IMR-90 (cell line): ENCODE data around the gene MYBPHL. TPM values are rescaled to one million over a fixed set of nuclear protein-coding genes. Genes with fewer than 3 reads are reported as not detected.

Experiments
- ATAC-seq: fragments of 200-7000 bp; cut with Tn5 transposase; 2 replicates; pipeline ENCODE4 v1.9.1; 2020; ENCODE audit warnings: low read depth, mild to moderate bottlenecking, moderate library complexity
- BruUV-seq: library from RNA; stranded (reverse); fragments of 400-500 nt; replicated peaks from 2 replicates; lab custom pipeline; 2021; lab: Mats Ljungman, UMichigan
- CTCF ChIA-PET: fragments of 300-600 bp; formaldehyde crosslinking; extraction: SDS; loops from one replicate; lab custom pipeline; 2021; ENCODE audit warnings: antibody characterized with exemption; lab: Yijun Ruan, JAX
- POLR2A ChIA-PET: fragments of 300-600 bp; sonication (Branson Sonifier 250); formaldehyde crosslinking; loops from one replicate; lab custom pipeline; 2022; ENCODE audit warnings: antibody characterized with exemption; ENCODE audit not compliant: unreplicated experiment; lab: Charles Lee
- DNase-seq: peaks from one replicate; pipeline ENCODE4 v3.0.0; 2013
- H2AFZ ChIP-seq: replicated peaks from 2 replicates; pipeline ENCODE3; 2013; ENCODE audit warnings: low read length, mild to moderate bottlenecking; ENCODE audit not compliant: poor library complexity
- H2AK5ac ChIP-seq: 2 replicates; pipeline ENCODE4 v1.6.1; 2013; ENCODE audit warnings: low read depth, low read length, inconsistent platforms
- H2AK9ac ChIP-seq: replicated peaks from 2 replicates; pipeline ENCODE3; 2013; ENCODE audit warnings: mild to moderate bottlenecking, low read depth, low read length, moderate library complexity; ENCODE audit not compliant: poor library complexity
- H2BK120ac ChIP-seq: 2 replicates; pipeline ENCODE4 v1.6.1; 2013; ENCODE audit warnings: low read depth, low read length, inconsistent platforms
- H2BK15ac ChIP-seq: 3 replicates; pipeline ENCODE4 v1.6.1; 2013; ENCODE audit warnings: low read depth, low read length, inconsistent platforms
- H2BK20ac ChIP-seq: 2 replicates; pipeline ENCODE4 v1.6.1; 2013; ENCODE audit warnings: low read depth, mild to moderate bottlenecking, inconsistent platforms, low read length, moderate library complexity
- H2BK5ac ChIP-seq: 2 replicates; pipeline ENCODE4 v1.6.1; 2013; ENCODE audit warnings: mild to moderate bottlenecking, low read depth, low read length, inconsistent platforms; ENCODE audit not compliant: poor library complexity, severe bottlenecking
- H3K14ac ChIP-seq: replicated peaks from 2 replicates; pipeline ENCODE4 v1.6.1; 2013; ENCODE audit warnings: low read depth, low read length, inconsistent platforms
- H3K18ac ChIP-seq: 2 replicates; pipeline ENCODE4 v1.6.1; 2013; ENCODE audit warnings: low read depth, low read length, control low read depth
- H3K23ac ChIP-seq: 2 replicates; pipeline ENCODE4 v1.6.1; 2013; ENCODE audit warnings: low read depth, low read length, inconsistent platforms
- H3K27ac ChIP-seq: 2 replicates; pipeline ENCODE4 v1.5.1; 2013; ENCODE audit warnings: mild to moderate bottlenecking, control low read depth, low read length; ENCODE audit not compliant: insufficient read depth
- H3K27me3 ChIP-seq: 2 replicates; pipeline ENCODE4 v1.6.1; 2013; ENCODE audit warnings: low read length; ENCODE audit not compliant: control insufficient read depth, insufficient read depth
- H3K36me3 ChIP-seq: 2 replicates; pipeline ENCODE4 v1.6.1; 2013; ENCODE audit warnings: low read length, mixed read lengths; ENCODE audit not compliant: control insufficient read depth, insufficient read depth
- H3K4ac ChIP-seq: 2 replicates; pipeline ENCODE4 v1.6.1; 2013; ENCODE audit warnings: low read depth, low read length, inconsistent platforms
- H3K4me1 ChIP-seq: 2 replicates; pipeline ENCODE4 v1.6.1; 2013; ENCODE audit warnings: low read length, mixed read lengths; ENCODE audit not compliant: control insufficient read depth, insufficient read depth
- H3K4me2 ChIP-seq: 2 replicates; pipeline ENCODE4 v1.6.1; 2013; ENCODE audit warnings: low read depth, mild to moderate bottlenecking, control low read depth, low read length, moderate library complexity
- H3K4me3 ChIP-seq: 2 replicates; pipeline ENCODE4 v1.5.1; 2013; ENCODE audit warnings: low read depth, mild to moderate bottlenecking, control low read depth, low read length, moderate library complexity; ENCODE audit not compliant: insufficient read depth
- H3K56ac ChIP-seq: 2 replicates; pipeline ENCODE4 v1.6.1; 2013; ENCODE audit warnings: low read length, inconsistent platforms; ENCODE audit not compliant: insufficient read depth; ENCODE audit errors: extremely low read depth
- H3K79me1 ChIP-seq, 2 experiments: 2 replicates each; pipeline ENCODE4 v1.6.1; 2013; ENCODE audit warnings: low read length in 2 of 2, inconsistent platforms in 1 of 2, low read depth in 1 of 2
- H3K9ac ChIP-seq: 2 replicates; pipeline ENCODE4 v1.6.1; 2013; ENCODE audit warnings: low read depth, low read length, control low read depth
- H3K9me1 ChIP-seq: 2 replicates; pipeline ENCODE4 v1.6.1; 2013; ENCODE audit warnings: low read length, inconsistent platforms; ENCODE audit not compliant: insufficient read depth
- H3K9me3 ChIP-seq: 2 replicates; pipeline ENCODE4 v1.6.1; 2013; ENCODE audit warnings: low read length; ENCODE audit not compliant: control insufficient read depth, insufficient read depth
- H4K20me1 ChIP-seq: 2 replicates; pipeline ENCODE4 v1.6.1; 2013; ENCODE audit warnings: low read length, inconsistent platforms; ENCODE audit not compliant: insufficient read depth
- H4K5ac ChIP-seq: 2 replicates; pipeline ENCODE4 v1.6.1; 2013; ENCODE audit warnings: mild to moderate bottlenecking, low read depth, low read length, control low read depth
- H4K8ac ChIP-seq, 2 experiments: 2 replicates each; pipeline ENCODE4 v1.6.1; 2013; ENCODE audit warnings: low read depth in 2 of 2, low read length in 2 of 2, control low read depth in 1 of 2, inconsistent platforms in 1 of 2
- H4K91ac ChIP-seq: 2 replicates; pipeline ENCODE4 v1.6.1; 2013; ENCODE audit warnings: low read depth, low read length, inconsistent platforms; ENCODE audit not compliant: insufficient read depth
- CEBPB ChIP-seq: IDR thresholded peaks from 2 replicates; pipeline ENCODE4 v1.6.1; 2012; ENCODE audit warnings: low read depth, low read length, improper control_type of control experiment
- MAZ ChIP-seq: IDR thresholded peaks from 2 replicates; pipeline ENCODE4 v1.6.1; 2012; ENCODE audit warnings: low read depth, mild to moderate bottlenecking, low read length, improper control_type of control experiment, moderate library complexity, borderline replicate concordance
- WGBS, 2 experiments: methylation state at CpG; one replicate each; pipeline versions ENCODE4 v1.1.5 to v1.1.7; 2013; ENCODE audit warnings: missing lambda C conversion rate in 2 of 2; ENCODE audit not compliant: insufficient read length in 1 of 2; ENCODE audit errors: extremely low coverage in 2 of 2; 5-methylcytosine and 5-hydroxymethylcytosine counted together
- dilution Hi-C: fragments of 300-500 bp; cut with HindIII; formaldehyde crosslinking; loops from one replicate; pipeline ENCODE4 v1.14.3; 2018; ENCODE audit warnings: low sequenced_read_pairs; ENCODE audit not compliant: unreplicated experiment
- in situ Hi-C: fragments of 300-500 bp; cut with MboI; formaldehyde crosslinking; loops from 3 replicates; pipeline ENCODE4 v1.14.3; 2019; ENCODE audit warnings: low sequenced_read_pairs, inconsistent platforms, mixed read lengths
- intact Hi-C: fragments of 100-400 bp; cut with micrococcal nuclease; formaldehyde crosslinking; loops from 2 replicates; pipeline ENCODE4 v1.10.0; 2022
- polyA plus RNA-seq, 3 experiments: library from polyadenylated mRNA; depleted of rRNA; stranded (reverse); fragments of >200 nt; gene quantifications; 2 replicates each; pipeline ENCODE4 v1.2.3, GENCODE V29; 2012; ENCODE audit warnings: low replicate concordance in 1 of 3
- total RNA-seq: library from RNA; depleted of rRNA; stranded (reverse); fragments of >200 nt; gene quantifications from 2 replicates; pipeline ENCODE4 v1.2.3, GENCODE V29; 2012

MYBPHL gene
- total and polyA plus RNA-seq, 2 of the 4 experiments (the other 2 are of a cell fraction) = 0.07 TPM; not detected in 1

DNA sequence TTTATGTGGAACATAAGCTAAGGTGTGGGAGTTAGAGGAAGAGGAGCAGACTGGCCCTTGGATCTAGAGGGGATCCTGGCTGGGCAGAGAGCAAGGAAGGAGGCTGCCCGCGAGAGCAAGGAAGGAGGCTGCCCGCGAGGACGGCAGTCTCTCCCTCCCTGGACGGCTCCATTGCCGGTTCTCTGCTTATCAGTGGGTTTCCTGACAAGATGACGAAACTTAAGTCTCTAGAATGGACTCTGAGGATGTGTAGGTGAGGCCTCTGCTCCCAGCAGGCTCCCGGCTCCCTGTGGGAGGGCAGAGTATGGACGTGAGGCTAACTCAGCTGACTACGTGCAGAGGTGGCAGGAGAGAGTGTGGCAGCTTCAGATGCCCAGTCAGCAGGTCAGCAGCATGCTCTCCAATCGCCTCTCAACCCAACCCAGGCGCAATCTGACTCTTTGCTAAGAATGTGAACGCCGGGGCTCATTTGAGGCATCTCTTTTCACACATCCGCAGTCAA is 6.1 kb downstream of the MYBPHL start:
- Histone ChIP-seq H3K4me2 (no peak overlapping the region), H4K91ac (peak overlapping the region; percentile 97)

More for the DNA sequence above, 6.1 kb downstream of the MYBPHL start:
- H2AK9ac ChIP-seq = peak overlapping the region; percentile 52
- peak overlapping the region; percentile 97 for H2BK120ac ChIP-seq
- dilution Hi-C loops (no loop called here), intact Hi-C loops (no loop called here), in situ Hi-C loops (no loop called here)
- ChIA-PET CTCF (no interaction called here), POLR2A (no interaction called here)
- no peak overlapping the region for H2BK5ac ChIP-seq
- no peak for ATAC-seq
- peaks cover 26% of the 10 kb centered on the region for H3K4me1 ChIP-seq
- peak overlapping the region; percentile 18 for H2AFZ ChIP-seq
- peak overlapping the region; percentile 97 for H3K14ac ChIP-seq
- H2AK5ac ChIP-seq = peak overlapping the region; percentile 98
- no peak for DNase-seq
- H3K23ac ChIP-seq = peak overlapping the region; percentile 95
- WGBS, 2 experiments = 90% methylated on average over 2 of the region's 16 CpGs; no CpG with 5 or more reads in 1 of the 2 experiments
- H4K20me1 ChIP-seq = peaks cover 4% of the 10 kb centered on the region; the same call in 1 of the 2 replicates
- H4K5ac ChIP-seq = no peak overlapping the region
- peak overlapping the region; percentile 24; the same call in 1 of the 3 replicates for H2BK15ac ChIP-seq
- peaks cover 0 to 11% of the 10 kb centered on the region in 2 experiments; a peak in 1 of 4 replicates for H3K79me1 ChIP-seq
- no peaks in the 10 kb centered on the region for H3K36me3 ChIP-seq
- peak overlapping the region; percentile 95 for H3K4ac ChIP-seq
- no peak overlapping the region for H3K9ac ChIP-seq
- H3K18ac ChIP-seq = no peak overlapping the region; the same call in 1 of the 2 replicates
- peak overlapping the region; percentile 94 for H2BK20ac ChIP-seq
- H4K8ac ChIP-seq = peak overlapping the region in 1 of 2 experiments; percentile 87; a peak in 2 of 4 replicates
- H3K27ac ChIP-seq = no peak overlapping the region
- no peak overlapping the region for H3K4me3 ChIP-seq
- no peaks in the 10 kb centered on the region for H3K27me3 ChIP-seq
- TF ChIP-seq CEBPB (no peak), MAZ (no peak)
- no peak overlapping the region for H3K56ac ChIP-seq
- H3K9me1 ChIP-seq = peaks cover 42% of the 10 kb centered on the region
- no TSS peak for BruUV-seq
- H3K9me3 ChIP-seq = no peaks in the 10 kb centered on the region
